ENCODE measurements around the gene TMED4.

- TF ChIP-seq CTCF (IDR thresholded peaks at IDR 0.05) = no peak
- TF ChIP-seq POLR2A (IDR thresholded peaks at IDR 0.05) = no peak
Measured at GRCh38 chr7:44595934-44596635, 14.1 kb upstream of the TMED4 start.

Measured in esophagus squamous epithelium (tissue), 4 donors.